Measurements from ENCODE around the gene MT1G. TPM values are rescaled to one million over a fixed set of nuclear protein-coding genes. Genes with fewer than 3 reads are reported as not detected.
A peak's percentile ranks its signal among the peaks of the same experiment; 100 is the strongest.
"Not testable (repeated sequence)": the region's sequence is repeated elsewhere in the genome, so short reads cannot be mapped to it uniquely, and the experiment has no call there.

Gene MT1G
- polyA plus RNA-seq, 12 donors, result 0.43 to 744 (median 1.7) TPM; not detected in 2

GRCh38 chr16:56688762-56689161 is 20.9 kb upstream of the MT1G start:
- no peak for DNase-seq

- DNase-seq, result no peak
These were observed 18.9 kb upstream of the MT1G start for GRCh38 chr16:56686758-56687157.

- no peak for DNase-seq
These were observed 17.2 kb upstream of the MT1G start for GRCh38 chr16:56684926-56685590.

- DNase-seq, result no peak
These were observed 16.5 kb upstream of the MT1G start for GRCh38 chr16:56684256-56684925.

- no peak for DNase-seq
These were observed 15.7 kb upstream of the MT1G start for GRCh38 chr16:56683424-56684172.

- DNase-seq, result no peak
These were observed 15.0 kb upstream of the MT1G start for GRCh38 chr16:56682703-56683397.

GRCh38 chr16:56681939-56682702 is 14.3 kb upstream of the MT1G start, which contains the start of gene MT1X:
Gene MT1X (plus strand): TSS chr16:56682470. CDS start chr16:56682541, 71 bp downstream.
- DNase-seq, result peak; percentile 87

GRCh38 chr16:56679818-56680217 is 12.0 kb upstream of the MT1G start:
- no peak for DNase-seq

GRCh38 chr16:56679078-56679730 is 11.3 kb upstream of the MT1G start:
- DNase-seq, result no peak

GRCh38 chr16:56677474-56677873 is 9.6 kb upstream of the MT1G start:
- DNase-seq, result no peak

- no peak for DNase-seq
These were observed 7.9 kb upstream of the MT1G start for GRCh38 chr16:56675685-56676210.

GRCh38 chr16:56674570-56674969 is 6.7 kb upstream of the MT1G start:
- DNase-seq, result not testable (repeated sequence)

GRCh38 chr16:56673921-56674320 is 6.1 kb upstream of the MT1G start:
- DNase-seq, result peak; percentile 53

- no peak for DNase-seq
These were observed 5.1 kb upstream of the MT1G start for GRCh38 chr16:56672761-56673536.

- not testable (repeated sequence) for DNase-seq
These were observed 4.3 kb upstream of the MT1G start for GRCh38 chr16:56672171-56672570.

GRCh38 chr16:56671691-56672090 is 3.8 kb upstream of the MT1G start:
- DNase-seq, result not testable (repeated sequence)

- DNase-seq, result no peak
These were observed 2.7 kb upstream of the MT1G start for GRCh38 chr16:56670620-56670934.

- no peak for DNase-seq
These were observed 2.2 kb upstream of the MT1G start for GRCh38 chr16:56669840-56670619.

Measured in muscle of arm (tissue), 12 donors.